Measurements from ENCODE around the gene EDC3.

- TF ChIP-seq POLR2A (IDR thresholded peaks at IDR 0.05; ENCODE audit: low read length) (no peak), KDM1A (IDR thresholded peaks at IDR 0.05; ENCODE audit: low read depth) (no peak), RCOR1 (IDR thresholded peaks at IDR 0.05; ENCODE audit: low read depth, low read length) (no peak), CHD4 (IDR thresholded peaks at IDR 0.05; ENCODE audit: borderline replicate concordance) (no peak), MAZ (IDR thresholded peaks at IDR 0.05; ENCODE audit: borderline replicate concordance, low read depth, low read length) (no peak), CEBPB (IDR thresholded peaks at IDR 0.05) (no peak), MAFK (IDR thresholded peaks at IDR 0.05; ENCODE audit: partially characterized antibody) (no peak)
- TF ChIP-seq, protein P1, sequence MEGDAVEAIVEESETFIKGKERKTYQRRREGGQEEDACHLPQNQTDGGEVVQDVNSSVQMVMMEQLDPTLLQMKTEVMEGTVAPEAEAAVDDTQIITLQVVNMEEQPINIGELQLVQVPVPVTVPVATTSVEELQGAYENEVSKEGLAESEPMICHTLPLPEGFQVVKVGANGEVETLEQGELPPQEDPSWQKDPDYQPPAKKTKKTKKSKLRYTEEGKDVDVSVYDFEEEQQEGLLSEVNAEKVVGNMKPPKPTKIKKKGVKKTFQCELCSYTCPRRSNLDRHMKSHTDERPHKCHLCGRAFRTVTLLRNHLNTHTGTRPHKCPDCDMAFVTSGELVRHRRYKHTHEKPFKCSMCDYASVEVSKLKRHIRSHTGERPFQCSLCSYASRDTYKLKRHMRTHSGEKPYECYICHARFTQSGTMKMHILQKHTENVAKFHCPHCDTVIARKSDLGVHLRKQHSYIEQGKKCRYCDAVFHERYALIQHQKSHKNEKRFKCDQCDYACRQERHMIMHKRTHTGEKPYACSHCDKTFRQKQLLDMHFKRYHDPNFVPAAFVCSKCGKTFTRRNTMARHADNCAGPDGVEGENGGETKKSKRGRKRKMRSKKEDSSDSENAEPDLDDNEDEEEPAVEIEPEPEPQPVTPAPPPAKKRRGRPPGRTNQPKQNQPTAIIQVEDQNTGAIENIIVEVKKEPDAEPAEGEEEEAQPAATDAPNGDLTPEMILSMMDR (IDR thresholded peaks at IDR 0.05) = no peak
- TF ChIP-seq, protein P2, sequence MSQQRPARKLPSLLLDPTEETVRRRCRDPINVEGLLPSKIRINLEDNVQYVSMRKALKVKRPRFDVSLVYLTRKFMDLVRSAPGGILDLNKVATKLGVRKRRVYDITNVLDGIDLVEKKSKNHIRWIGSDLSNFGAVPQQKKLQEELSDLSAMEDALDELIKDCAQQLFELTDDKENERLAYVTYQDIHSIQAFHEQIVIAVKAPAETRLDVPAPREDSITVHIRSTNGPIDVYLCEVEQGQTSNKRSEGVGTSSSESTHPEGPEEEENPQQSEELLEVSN (IDR thresholded peaks at IDR 0.05; ENCODE audit: borderline replicate concordance, low read depth) = no peak
- TF ChIP-seq, protein P3, sequence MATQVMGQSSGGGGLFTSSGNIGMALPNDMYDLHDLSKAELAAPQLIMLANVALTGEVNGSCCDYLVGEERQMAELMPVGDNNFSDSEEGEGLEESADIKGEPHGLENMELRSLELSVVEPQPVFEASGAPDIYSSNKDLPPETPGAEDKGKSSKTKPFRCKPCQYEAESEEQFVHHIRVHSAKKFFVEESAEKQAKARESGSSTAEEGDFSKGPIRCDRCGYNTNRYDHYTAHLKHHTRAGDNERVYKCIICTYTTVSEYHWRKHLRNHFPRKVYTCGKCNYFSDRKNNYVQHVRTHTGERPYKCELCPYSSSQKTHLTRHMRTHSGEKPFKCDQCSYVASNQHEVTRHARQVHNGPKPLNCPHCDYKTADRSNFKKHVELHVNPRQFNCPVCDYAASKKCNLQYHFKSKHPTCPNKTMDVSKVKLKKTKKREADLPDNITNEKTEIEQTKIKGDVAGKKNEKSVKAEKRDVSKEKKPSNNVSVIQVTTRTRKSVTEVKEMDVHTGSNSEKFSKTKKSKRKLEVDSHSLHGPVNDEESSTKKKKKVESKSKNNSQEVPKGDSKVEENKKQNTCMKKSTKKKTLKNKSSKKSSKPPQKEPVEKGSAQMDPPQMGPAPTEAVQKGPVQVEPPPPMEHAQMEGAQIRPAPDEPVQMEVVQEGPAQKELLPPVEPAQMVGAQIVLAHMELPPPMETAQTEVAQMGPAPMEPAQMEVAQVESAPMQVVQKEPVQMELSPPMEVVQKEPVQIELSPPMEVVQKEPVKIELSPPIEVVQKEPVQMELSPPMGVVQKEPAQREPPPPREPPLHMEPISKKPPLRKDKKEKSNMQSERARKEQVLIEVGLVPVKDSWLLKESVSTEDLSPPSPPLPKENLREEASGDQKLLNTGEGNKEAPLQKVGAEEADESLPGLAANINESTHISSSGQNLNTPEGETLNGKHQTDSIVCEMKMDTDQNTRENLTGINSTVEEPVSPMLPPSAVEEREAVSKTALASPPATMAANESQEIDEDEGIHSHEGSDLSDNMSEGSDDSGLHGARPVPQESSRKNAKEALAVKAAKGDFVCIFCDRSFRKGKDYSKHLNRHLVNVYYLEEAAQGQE (IDR thresholded peaks at IDR 0.05) = no peak
These were observed 12.9 kb downstream of the EDC3 start for GRCh38 chr15:74682954-74683353.

Measured in A549 (cell line).